MM.1S (cell line): ENCODE results near the gene KMT5C.

ENCODE experiments used
- DNase-seq: peaks from one replicate; pipeline ENCODE4 v3.0.0-alpha.2; 2015
- H2AFZ ChIP-seq: fragments of 300-600 bp; sonication (generic); 2 replicates; pipeline ENCODE4 v1.6.0; 2016; ENCODE audit warnings: antibody characterized with exemption, low read length
- H3F3A ChIP-seq: fragments of 300-600 bp; sonication (generic); 2 replicates; pipeline ENCODE4 v1.6.1; 2016; ENCODE audit warnings: mild to moderate bottlenecking, antibody characterized with exemption, low read length, moderate library complexity, mixed read lengths; ENCODE audit not compliant: insufficient read depth
- H3K27ac ChIP-seq: fragments of 300-600 bp; sonication (generic); 2 replicates; pipeline ENCODE4 v1.5.1; 2016; ENCODE audit warnings: mild to moderate bottlenecking, low read length
- H3K27me3 ChIP-seq: fragments of 300-600 bp; sonication (generic); replicated peaks from 2 replicates; pipeline ENCODE4 v1.6.0; 2016; ENCODE audit warnings: low read length; ENCODE audit not compliant: insufficient read depth
- H3K36me3 ChIP-seq: fragments of 300-600 bp; sonication (generic); replicated peaks from 2 replicates; pipeline ENCODE4 v1.6.1; 2016; ENCODE audit warnings: mild to moderate bottlenecking, low read length, mixed read lengths; ENCODE audit not compliant: insufficient read depth
- H3K4me1 ChIP-seq: fragments of 300-600 bp; sonication (generic); 2 replicates; pipeline ENCODE4 v1.6.1; 2016; ENCODE audit warnings: low read length, mixed read lengths
- H3K4me2 ChIP-seq: fragments of 300-600 bp; sonication (generic); 2 replicates; pipeline ENCODE4 v1.6.0; 2016; ENCODE audit warnings: low read depth, low read length
- H3K4me3 ChIP-seq: fragments of 300-600 bp; sonication (generic); 2 replicates; pipeline ENCODE4 v1.5.1; 2016; ENCODE audit warnings: low read length, mixed read lengths
- H3K79me2 ChIP-seq: fragments of 300-600 bp; sonication (generic); 2 replicates; pipeline ENCODE4 v1.6.1; 2016; ENCODE audit warnings: mixed run types, low read length, mixed read lengths
- H3K9ac ChIP-seq: fragments of 300-600 bp; sonication (generic); 2 replicates; pipeline ENCODE4 v1.6.1; 2016; ENCODE audit warnings: low read length, mixed read lengths
- H3K9me2 ChIP-seq: fragments of 300-600 bp; sonication (generic); replicated peaks from 2 replicates; pipeline ENCODE4 v1.6.1; 2016; ENCODE audit warnings: mild to moderate bottlenecking, low read length, mixed read lengths; ENCODE audit not compliant: insufficient read depth
- H3K9me3 ChIP-seq: fragments of 300-600 bp; sonication (generic); replicated peaks from 2 replicates; pipeline ENCODE4 v1.6.1; 2016; ENCODE audit warnings: mild to moderate bottlenecking, low read length, mixed read lengths; ENCODE audit not compliant: insufficient read depth
- H4K20me1 ChIP-seq: fragments of 300-600 bp; sonication (generic); 2 replicates; pipeline ENCODE4 v1.6.1; 2016; ENCODE audit warnings: mild to moderate bottlenecking, low read length, moderate library complexity, mixed read lengths; ENCODE audit not compliant: insufficient read depth
- CTCF ChIP-seq: fragments of 300-600 bp; sonication (generic); IDR thresholded peaks from 2 replicates; pipeline ENCODE4 v1.5.1; 2016; ENCODE audit warnings: antibody characterized with exemption, low read length, mixed read lengths
- EZH2 ChIP-seq: fragments of 300-600 bp; sonication (generic); optimal IDR thresholded peaks from 2 replicates; pipeline ENCODE3; 2017; ENCODE audit warnings: low read depth, mild to moderate bottlenecking, antibody characterized with exemption, low read length, mixed read lengths
- EZH2phosphoT487 ChIP-seq: fragments of 300-600 bp; sonication (generic); IDR thresholded peaks from 2 replicates; pipeline ENCODE4 v1.6.1; 2018; ENCODE audit warnings: antibody characterized with exemption, low read length

The KMT5C gene

GRCh38 chr19:55383279-55384130, 43.8 kb downstream of the KMT5C start:
- Histone ChIP-seq H3K9ac (peak overlapping the region; percentile 74), H3K36me3 (peaks cover 17% of the 10 kb centered on the region), H2AFZ (no peak overlapping the region), H3K27ac (peak overlapping the region; percentile 52; the same call in 1 of the 2 replicates), H3K4me1 (peaks cover 29% of the 10 kb centered on the region), H3K79me2 (peaks cover 57% of the 10 kb centered on the region), H3K9me3 (no peaks in the 10 kb centered on the region), H3F3A (peaks cover 45% of the 10 kb centered on the region), H3K27me3 (no peaks in the 10 kb centered on the region), H4K20me1 (peaks cover 24% of the 10 kb centered on the region), H3K9me2 (no peaks in the 10 kb centered on the region), H3K4me3 (peak overlapping the region; percentile 68), H3K4me2 (peak overlapping the region; percentile 63)
- peak; percentile 69 for DNase-seq
- TF ChIP-seq EZH2phosphoT487: no peak

DNA sequence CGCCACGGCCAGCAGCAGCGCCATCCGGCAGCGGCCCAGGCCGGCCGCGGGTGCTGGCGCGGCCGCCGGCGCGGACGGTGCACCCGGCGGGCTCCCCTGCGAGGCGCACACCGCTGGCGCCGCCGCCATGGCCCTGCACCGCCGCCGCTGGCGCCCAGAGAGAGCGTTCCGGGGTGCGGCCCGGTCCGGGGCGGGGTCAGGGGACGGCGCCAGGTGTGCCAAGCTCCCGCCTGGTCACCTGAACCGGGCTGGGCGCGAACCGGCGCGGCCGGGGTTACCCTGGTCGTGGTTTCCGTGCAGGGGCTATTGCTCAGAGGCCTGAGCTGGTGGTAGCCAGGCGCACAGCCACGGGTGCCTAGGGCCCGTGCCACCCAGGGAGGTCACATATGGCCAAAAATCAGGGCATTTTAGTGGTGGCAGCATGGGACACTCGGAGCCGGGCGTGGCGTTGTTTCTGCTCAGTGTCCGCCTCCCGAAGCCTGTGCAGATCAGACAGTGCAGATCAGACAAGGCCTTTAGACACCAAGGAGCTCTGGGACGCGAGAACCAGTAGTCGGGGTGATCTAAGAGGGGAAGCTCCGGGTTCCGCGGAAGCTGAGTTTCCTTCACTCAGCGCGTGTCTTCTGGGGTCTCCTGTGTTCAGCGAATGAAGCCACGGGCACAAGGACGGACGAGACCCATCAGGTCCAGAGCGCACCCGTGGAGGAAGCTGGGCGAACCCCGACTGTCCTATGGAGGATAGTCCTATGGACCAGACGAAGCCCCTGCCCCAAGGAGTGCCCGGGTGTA, 44.6 kb downstream of the KMT5C start, which contains the start of gene TMEM238:
TSS of gene TMEM238 (minus strand) at position 162 of the 789 bp plus-strand sequence. CDS start at position 129, 33 bp downstream.
- no peaks in the 10 kb centered on the region for H3K27me3 ChIP-seq
- peak within 1 kb of the TSS; percentile 91 for H3K4me3 ChIP-seq
- TF ChIP-seq EZH2 (no peak), EZH2phosphoT487 (no peak), CTCF (no peak)
- H3K36me3 ChIP-seq: peaks cover 19% of the 10 kb centered on the region
- H3K4me2 ChIP-seq: peak within 1 kb of the TSS; percentile 98
- peak within 1 kb of the TSS; percentile 74 for H2AFZ ChIP-seq
- peaks cover 65% of the 10 kb centered on the region for H3K79me2 ChIP-seq
- peak within 1 kb of the TSS; percentile 85 for H3K27ac ChIP-seq
- DNase-seq: peak; percentile 72
- peaks cover 29% of the 10 kb centered on the region for H3K4me1 ChIP-seq
- H4K20me1 ChIP-seq: peaks cover 32% of the 10 kb centered on the region
- no peaks in the 10 kb centered on the region for H3K9me2 ChIP-seq
- H3K9ac ChIP-seq: peak within 1 kb of the TSS; percentile 94
- peaks cover 53% of the 10 kb centered on the region for H3F3A ChIP-seq
- no peaks in the 10 kb centered on the region for H3K9me3 ChIP-seq

- Histone ChIP-seq H3K4me1 (peaks cover 29% of the 10 kb centered on the region), H3K27ac (peak overlapping the region; percentile 85), H4K20me1 (peaks cover 40% of the 10 kb centered on the region), H3K4me3 (peak overlapping the region; percentile 91), H2AFZ (peak overlapping the region; percentile 74), H3K4me2 (peak overlapping the region; percentile 98), H3K9me2 (no peaks in the 10 kb centered on the region), H3K36me3 (peaks cover 19% of the 10 kb centered on the region), H3K9ac (peak overlapping the region; percentile 94), H3K27me3 (no peaks in the 10 kb centered on the region), H3K79me2 (peaks cover 68% of the 10 kb centered on the region), H3K9me3 (no peaks in the 10 kb centered on the region), H3F3A (peaks cover 61% of the 10 kb centered on the region)
- TF ChIP-seq EZH2phosphoT487: no peak
- 0 out of 2 replicates have a peak, but pooled peaks have one; percentile 4 for TF ChIP-seq CTCF
- DNase-seq: peak; percentile 95
Observed at GRCh38 chr19:55384920-55385723, 45.4 kb downstream of the KMT5C start.
